Spleen (tissue), 7 donors: ENCODE measurements around the gene SLC47A2.

Experiments
- POLR2A ChIP-seq, 3 donors: fragments of 450-650 bp; IDR thresholded peaks; one replicate each; pipeline ENCODE4 v1.5.1; 2017; ENCODE audit warnings: antibody characterized with exemption in 3 of 3, mild to moderate bottlenecking in 1 of 3
- POLR2AphosphoS5 ChIP-seq, 3 donors: sonication (generic); formaldehyde crosslinking; IDR thresholded peaks; one replicate each; pipeline ENCODE4 v1.5.1; 2017; ENCODE audit warnings: antibody characterized with exemption in 3 of 3
- TF ChIP-seq, protein P1 (sequence below), 11 experiments: fragments of 200-600 bp in 7 of 11; fragments of 450-650 bp in 4 of 11; sonication (generic) in 4 of 11; IDR thresholded peaks in 8 of 11; conservative IDR thresholded peaks in 3 of 11; 1 replicate in 7 of 11; 2 replicates in 4 of 11; pipeline versions ENCODE4 v1.4.0 to v1.8.0; 2016 to 2021; ENCODE audit warnings: antibody characterized with exemption in 11 of 11, inconsistent platforms in 4 of 11, mild to moderate bottlenecking in 1 of 11
- donor health status: DM: no; HTN: no; CAD: no; lungs with moderate emphysema.
- donor health status: DM: no; HTN: no; CAD: no.
- donor health status: DM: no; HTN: no; CAD: no.

DNA sequence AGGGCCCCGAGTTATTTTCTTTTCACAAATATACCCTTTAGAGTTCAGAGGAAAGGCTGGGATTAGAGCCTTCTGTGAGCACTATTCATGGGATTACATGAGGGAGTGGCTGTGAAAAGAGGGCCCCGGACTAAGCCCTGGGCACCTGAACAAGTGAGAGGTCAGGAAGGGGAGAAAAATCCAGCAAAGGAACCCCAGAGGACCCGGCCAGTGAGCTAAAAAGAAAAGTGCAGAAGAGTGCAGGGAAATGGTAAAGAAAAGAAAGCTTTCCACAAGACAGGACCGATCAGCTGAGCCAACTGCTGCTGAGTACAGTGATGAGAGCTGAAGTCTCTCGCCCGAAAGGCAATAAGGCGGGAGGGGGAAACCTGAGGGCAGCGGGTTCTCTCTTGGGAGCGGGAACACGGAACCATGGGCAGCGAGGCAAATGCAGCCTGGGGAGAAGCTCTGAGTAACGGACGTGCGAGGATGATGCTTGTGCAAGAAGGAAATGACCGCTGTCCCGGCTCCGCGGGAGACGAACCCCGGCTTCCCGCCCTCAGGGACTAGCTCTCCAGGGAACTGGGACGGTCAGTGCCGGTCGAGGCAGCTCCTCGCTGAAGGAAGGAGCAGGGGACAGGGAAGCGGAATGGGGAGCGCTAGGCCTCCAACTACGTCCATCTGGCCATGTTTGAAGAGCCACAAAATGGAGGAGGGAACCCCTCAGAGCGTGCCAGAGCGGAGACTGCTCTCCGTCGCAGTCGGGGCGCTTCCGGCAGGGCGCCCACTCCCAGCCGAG, 68.5 kb downstream of the SLC47A2 start:
- TF ChIP-seq POLR2A (IDR thresholded peaks at IDR 0.05) (no peak), POLR2AphosphoS5 (IDR thresholded peaks at IDR 0.05) (no peak)
- TF ChIP-seq, protein P1, sequence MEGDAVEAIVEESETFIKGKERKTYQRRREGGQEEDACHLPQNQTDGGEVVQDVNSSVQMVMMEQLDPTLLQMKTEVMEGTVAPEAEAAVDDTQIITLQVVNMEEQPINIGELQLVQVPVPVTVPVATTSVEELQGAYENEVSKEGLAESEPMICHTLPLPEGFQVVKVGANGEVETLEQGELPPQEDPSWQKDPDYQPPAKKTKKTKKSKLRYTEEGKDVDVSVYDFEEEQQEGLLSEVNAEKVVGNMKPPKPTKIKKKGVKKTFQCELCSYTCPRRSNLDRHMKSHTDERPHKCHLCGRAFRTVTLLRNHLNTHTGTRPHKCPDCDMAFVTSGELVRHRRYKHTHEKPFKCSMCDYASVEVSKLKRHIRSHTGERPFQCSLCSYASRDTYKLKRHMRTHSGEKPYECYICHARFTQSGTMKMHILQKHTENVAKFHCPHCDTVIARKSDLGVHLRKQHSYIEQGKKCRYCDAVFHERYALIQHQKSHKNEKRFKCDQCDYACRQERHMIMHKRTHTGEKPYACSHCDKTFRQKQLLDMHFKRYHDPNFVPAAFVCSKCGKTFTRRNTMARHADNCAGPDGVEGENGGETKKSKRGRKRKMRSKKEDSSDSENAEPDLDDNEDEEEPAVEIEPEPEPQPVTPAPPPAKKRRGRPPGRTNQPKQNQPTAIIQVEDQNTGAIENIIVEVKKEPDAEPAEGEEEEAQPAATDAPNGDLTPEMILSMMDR (IDR thresholded peaks at IDR 0.05 in 8 of 11, conservative IDR thresholded peaks at IDR 0.05 in 3 of 11), result no peak
